GM21381 (cell line): ENCODE data around the gene STK17A.
A peak's percentile ranks its signal among the peaks of the same experiment; 100 is the strongest.

Source experiments
- ATAC-seq: cut with Tn5 transposase; IDR thresholded peaks from one replicate; pipeline ENCODE4 v1.9.1; 2021; ENCODE audit warnings: mild to moderate bottlenecking, moderate library complexity; ENCODE audit not compliant: unreplicated experiment

The STK17A gene

GRCh38 chr7:43582503-43583423 lies at the start of gene STK17A:
Gene STK17A, plus strand, starts transcription at chr7:43583108. Its CDS starts 136 bp downstream, at chr7:43583244.
- ATAC-seq, result peak; percentile 67

- no peak for ATAC-seq
Observed at GRCh38 chr7:43533801-43534479, 49.0 kb upstream of the STK17A start.

DNA sequence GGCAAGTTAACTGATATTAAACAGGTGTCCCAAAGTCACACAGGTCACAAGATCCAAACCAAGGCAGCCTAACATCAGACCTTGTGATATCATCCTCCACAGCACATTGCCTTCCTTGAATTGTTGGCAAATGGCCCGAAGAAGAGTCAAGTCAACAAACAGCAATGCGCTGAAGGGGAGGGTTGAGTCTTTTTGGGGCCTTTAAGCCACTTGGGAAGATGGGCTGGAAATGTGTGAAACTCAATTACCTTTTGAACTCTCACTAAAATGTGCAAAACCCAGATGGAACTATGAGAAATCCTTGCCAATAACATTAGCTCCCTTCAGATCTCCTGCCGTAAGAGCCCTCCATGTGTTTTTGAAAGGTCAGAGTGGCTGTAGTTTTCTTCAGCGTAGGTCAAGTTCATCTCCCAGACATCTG lies 47.9 kb upstream of the STK17A start:
- ATAC-seq, result no peak

GRCh38 chr7:43535810-43536585 lies 46.9 kb upstream of the STK17A start:
- no peak for ATAC-seq

- no peak for ATAC-seq
Observed at GRCh38 chr7:43536773-43537172, 46.1 kb upstream of the STK17A start.

- ATAC-seq, result no peak
Observed at GRCh38 chr7:43537765-43538403, 45.0 kb upstream of the STK17A start.

DNA sequence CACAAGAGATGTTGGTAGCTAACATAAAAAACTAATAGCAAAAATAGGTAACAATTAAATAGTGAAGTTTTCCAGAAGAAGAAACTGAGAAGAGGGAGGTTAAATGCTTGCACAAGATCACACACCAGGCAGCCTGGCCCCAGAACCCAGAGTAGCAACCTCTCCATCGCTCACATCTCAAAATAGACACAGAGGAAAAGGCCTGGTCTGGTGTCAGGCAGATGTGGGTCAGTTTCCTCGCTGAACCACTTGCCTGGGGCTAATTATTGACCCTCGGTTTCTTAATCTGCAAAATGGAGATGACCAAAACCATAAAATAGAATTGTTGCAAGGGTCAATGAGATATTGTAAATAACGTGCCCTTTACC lies 44.5 kb upstream of the STK17A start:
- no peak for ATAC-seq

DNA sequence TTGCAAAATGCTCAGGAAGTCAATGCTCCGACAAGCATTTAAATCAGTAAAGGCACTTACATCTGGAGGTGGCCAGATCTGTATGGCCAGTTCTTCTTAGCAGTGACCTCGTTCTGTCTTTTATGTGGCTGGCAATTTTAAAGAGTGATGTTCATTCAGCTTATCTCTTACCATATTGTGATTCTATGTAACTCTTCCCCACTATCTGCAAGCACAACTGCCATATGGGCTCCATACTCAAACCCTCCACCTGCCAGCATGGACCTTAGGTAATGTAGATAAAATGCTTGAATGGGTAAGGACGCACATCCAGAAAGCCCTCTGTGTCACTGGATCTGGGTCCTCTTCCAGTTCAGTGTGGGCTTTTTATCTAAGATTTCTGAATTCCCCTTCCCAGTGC lies 42.4 kb upstream of the STK17A start:
- ATAC-seq, result no peak

DNA sequence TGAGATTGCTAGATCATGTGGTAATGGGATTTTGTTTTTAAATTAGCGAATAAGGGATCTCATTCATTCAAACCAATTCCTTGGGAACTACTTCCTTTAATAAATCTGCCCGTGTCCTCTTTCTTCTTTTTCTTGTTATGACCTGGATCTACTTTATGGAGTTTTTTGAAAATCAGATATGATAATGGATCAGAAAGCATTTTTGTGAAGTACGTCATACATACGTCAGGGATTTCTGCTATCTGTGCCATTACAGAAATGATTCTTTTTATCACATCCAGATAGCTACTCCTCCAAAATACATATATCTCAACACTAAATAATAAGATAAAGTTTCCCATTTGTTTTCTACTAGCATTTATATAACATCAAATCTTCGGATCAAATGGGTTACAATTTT lies 40.2 kb upstream of the STK17A start:
- no peak for ATAC-seq

DNA sequence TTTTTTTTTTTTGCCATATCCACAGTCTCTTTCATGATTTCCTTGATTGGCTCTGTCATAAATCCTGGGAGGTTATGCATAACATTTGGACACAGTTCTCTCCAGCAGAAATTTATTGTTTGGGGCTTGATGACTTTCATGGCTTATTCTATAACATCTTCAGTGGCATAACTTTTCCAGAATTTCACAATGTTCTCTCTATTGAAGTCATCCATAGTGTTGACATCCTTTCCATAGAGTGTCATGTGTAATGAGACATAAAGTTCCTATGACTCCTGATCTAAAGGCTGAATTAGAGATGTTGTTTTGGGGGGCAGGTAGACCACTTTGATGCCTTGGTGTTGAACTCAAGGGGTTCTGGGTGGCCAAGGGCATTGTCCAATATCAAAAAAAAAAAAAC lies 36.7 kb upstream of the STK17A start:
- ATAC-seq, result no peak

GRCh38 chr7:43550427-43550826 lies 32.5 kb upstream of the STK17A start:
- ATAC-seq, result no peak

- ATAC-seq, result no peak
Observed at GRCh38 chr7:43552122-43552521, 30.8 kb upstream of the STK17A start.

DNA sequence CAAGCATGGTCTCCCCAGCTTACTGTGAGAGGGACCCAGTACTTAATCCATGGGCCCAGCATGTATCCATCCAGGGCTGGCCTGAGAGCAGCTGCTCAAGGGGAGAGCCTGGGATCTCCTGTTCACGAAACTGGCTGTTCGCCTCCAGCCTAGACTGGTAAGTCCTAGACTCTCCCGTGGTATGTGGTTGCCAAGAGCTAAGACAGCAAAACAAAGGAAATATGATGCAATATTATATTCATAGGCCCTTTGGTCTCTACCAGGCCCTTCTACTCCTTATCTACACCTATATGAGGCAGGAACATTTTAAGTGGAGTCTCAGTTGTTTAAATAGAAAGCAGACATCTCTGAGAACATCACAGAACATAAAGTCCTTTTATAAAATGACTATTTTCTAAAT lies 28.9 kb upstream of the STK17A start:
- ATAC-seq, result no peak

- ATAC-seq, result no peak
Observed at GRCh38 chr7:43554423-43554822, 28.5 kb upstream of the STK17A start.

DNA sequence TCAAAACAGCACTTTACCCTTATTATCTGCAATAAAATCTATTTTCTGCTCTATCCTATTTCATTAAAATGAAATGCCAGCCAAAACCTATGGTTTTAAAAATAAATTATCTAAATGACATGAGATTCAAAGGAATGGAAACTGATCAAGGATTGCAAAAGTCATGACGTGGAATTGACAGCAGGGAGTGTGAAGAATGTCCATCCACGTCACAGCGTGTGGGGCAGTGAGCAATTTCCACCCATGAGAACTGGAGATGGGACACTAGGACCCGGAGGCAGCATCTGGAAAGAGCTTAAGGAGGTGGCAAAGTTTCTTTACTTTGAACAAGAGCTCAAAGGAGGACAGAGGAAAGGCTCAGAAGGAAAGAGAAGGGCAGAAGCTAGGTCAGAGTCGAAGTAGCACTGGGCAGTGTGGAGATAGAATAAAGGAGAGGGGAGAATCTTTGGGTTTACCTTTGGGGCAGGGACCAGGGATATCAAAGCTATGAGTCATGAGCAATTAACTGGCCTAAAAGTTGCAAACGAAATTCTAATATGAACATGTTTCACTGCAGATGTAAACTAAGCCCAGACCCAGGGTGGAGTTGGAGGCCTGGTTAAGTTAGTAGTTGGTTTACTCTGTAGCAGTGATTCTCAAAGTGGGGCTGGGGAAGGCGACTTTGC lies 24.9 kb upstream of the STK17A start:
- no peak for ATAC-seq

- no peak for ATAC-seq
Observed at GRCh38 chr7:43559171-43559945, 23.6 kb upstream of the STK17A start.

DNA sequence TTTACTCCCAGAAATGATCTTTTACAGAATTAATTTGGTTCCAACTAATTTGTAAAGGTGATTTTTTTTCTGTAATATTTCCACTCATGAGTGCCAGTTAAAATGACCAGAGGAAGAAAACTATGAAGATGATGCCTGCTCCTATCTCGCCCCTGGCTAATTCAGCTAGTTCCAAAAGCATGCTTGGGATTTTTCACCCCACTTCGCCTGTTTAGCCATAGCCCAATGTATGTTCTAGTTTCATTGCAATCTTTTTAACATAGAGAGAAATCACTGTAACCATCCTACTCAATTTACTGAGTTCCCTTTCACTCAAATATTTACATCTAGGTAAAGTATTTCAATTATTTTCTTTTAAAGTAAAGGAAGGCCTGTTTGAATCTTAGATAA lies 23.0 kb upstream of the STK17A start:
- ATAC-seq, result no peak

GRCh38 chr7:43560742-43561330 lies 22.1 kb upstream of the STK17A start:
- no peak for ATAC-seq

- no peak for ATAC-seq
Observed at GRCh38 chr7:43562383-43562782, 20.5 kb upstream of the STK17A start.
